Measurements from ENCODE around the gene BICC1.

The BICC1 gene

DNA sequence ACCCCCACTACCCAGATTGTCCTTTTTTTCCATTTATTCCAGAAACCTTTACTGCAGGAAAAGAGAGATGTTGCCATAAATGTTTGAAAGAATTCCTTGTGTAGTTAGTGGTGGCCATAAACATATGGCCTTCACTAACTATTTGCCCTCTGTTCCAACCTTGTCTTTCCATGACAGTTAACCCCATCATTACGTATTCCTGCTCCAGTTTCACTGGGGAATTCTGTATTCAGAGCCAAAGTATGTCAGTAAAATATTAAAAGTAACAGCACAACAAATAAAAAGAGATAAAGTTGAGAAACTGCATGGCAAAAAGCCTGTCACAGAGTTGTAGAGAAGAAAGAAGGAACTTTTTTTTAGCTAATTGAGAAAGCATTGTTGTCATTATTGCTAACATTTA lies 261.3 kb downstream of the BICC1 start:
- in situ Hi-C loops (cut with MboI; ENCODE audit: low sequenced_read_pairs), result no loop called here

GRCh38 chr10:58775960-58776567 lies 263.4 kb downstream of the BICC1 start:
- in situ Hi-C loops (cut with MboI; ENCODE audit: low sequenced_read_pairs), result loop anchor here (25.0 kb wide), 1 partner anchor 836 kb away; no protein-coding TSS in a partner anchor

GRCh38 chr10:58776568-58777318 lies 264.1 kb downstream of the BICC1 start:
- in situ Hi-C loops (cut with MboI; ENCODE audit: low sequenced_read_pairs), result loop anchor here (25.0 kb wide), 1 partner anchor 836 kb away; no protein-coding TSS in a partner anchor

- in situ Hi-C loops (cut with MboI; ENCODE audit: low sequenced_read_pairs), result loop anchor here (25.0 kb wide), 1 partner anchor 833 kb away; no protein-coding TSS in a partner anchor
Observed at GRCh38 chr10:58778966-58779365, 266.3 kb downstream of the BICC1 start.

- in situ Hi-C loops (cut with MboI; ENCODE audit: low sequenced_read_pairs), result loop anchor here (25.0 kb wide), 1 partner anchor 833 kb away; no protein-coding TSS in a partner anchor
Observed at GRCh38 chr10:58779594-58779993, 266.9 kb downstream of the BICC1 start.

- in situ Hi-C loops (cut with MboI; ENCODE audit: low sequenced_read_pairs), result loop anchor here (25.0 kb wide), 1 partner anchor 832 kb away; no protein-coding TSS in a partner anchor
Observed at GRCh38 chr10:58780476-58780875, 267.8 kb downstream of the BICC1 start.

DNA sequence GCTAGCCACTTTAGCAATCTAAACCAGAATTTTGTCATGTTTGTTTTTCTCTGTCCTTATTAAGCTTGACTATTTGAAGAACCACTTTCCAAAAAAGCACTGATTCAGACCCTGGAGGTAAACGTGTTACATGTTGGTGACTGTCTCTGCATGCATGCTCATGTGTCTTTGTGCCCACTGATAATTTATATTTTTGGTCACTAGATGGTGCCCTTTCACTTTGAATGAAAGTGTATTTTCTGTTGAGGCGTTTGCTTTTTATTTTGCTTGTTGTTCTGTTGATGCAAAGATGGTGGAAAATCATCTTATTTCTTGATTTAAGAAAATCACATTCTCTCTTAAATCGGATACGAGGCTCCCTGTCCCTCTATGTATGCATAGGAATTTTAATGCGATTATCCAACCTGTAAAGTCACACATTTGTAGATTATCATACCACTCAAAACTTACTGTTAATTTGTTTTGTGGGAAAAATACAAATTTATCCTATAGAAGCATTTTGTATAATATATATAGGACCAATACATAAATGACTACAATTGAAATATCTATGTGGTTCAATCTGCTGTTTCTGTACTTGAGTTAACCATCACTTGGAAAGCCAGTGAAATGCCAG lies 269.3 kb downstream of the BICC1 start:
- in situ Hi-C loops (cut with MboI; ENCODE audit: low sequenced_read_pairs), result loop anchor here (25.0 kb wide), 1 partner anchor 830 kb away; no protein-coding TSS in a partner anchor

- in situ Hi-C loops (cut with MboI; ENCODE audit: low sequenced_read_pairs), result loop anchor here (25.0 kb wide), 1 partner anchor 829 kb away; no protein-coding TSS in a partner anchor
Observed at GRCh38 chr10:58782876-58783851, 270.5 kb downstream of the BICC1 start.

DNA sequence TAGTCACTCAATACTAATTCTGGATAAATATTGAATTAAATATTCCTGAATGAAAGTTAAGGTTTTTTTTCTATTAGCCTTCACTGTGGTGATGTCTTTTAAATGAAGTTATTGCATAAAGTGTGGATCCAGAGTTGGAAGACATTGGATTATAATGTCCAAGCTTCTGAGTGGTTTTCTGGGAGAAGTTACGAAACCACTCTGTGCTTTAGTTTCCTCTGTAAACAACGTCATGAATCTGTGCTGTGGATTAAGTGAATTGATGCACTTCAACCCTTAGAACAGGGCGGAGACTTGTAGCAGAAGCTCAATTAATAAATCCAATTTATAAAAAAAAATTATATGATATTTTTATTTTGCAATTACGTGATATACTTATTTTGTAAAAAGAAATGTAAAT lies 271.7 kb downstream of the BICC1 start:
- in situ Hi-C loops (cut with MboI; ENCODE audit: low sequenced_read_pairs), result loop anchor here (25.0 kb wide), 1 partner anchor 828 kb away; no protein-coding TSS in a partner anchor

DNA sequence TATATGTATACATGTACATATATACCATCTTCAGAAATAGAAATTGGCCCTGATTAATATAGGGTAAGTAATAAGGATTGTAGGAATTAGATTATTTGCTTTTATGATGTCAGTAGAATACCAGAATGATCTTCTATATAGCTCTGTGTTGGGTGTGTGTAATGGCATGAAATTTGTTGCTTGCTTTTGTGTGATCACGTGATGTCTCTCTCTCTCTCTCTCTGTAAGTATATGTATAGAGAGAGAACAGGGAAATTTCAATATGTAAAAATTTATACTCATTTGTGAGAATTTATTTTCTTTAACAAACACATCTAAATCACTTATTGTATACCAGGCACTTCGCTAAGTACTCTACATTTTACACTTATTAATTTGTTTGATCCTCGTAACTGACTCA lies 272.7 kb downstream of the BICC1 start:
- in situ Hi-C loops (cut with MboI; ENCODE audit: low sequenced_read_pairs), result loop anchor here (25.0 kb wide), 1 partner anchor 827 kb away; no protein-coding TSS in a partner anchor

GRCh38 chr10:58791137-58791536 lies 278.5 kb downstream of the BICC1 start:
- in situ Hi-C loops (cut with MboI; ENCODE audit: low sequenced_read_pairs), result loop anchor here (25.0 kb wide), 1 partner anchor 821 kb away; no protein-coding TSS in a partner anchor

- in situ Hi-C loops (cut with MboI; ENCODE audit: low sequenced_read_pairs), result loop anchor here (25.0 kb wide), 1 partner anchor 817 kb away; no protein-coding TSS in a partner anchor
Observed at GRCh38 chr10:58795560-58795959, 282.9 kb downstream of the BICC1 start.

- in situ Hi-C loops (cut with MboI; ENCODE audit: low sequenced_read_pairs), result loop anchor here (25.0 kb wide), 1 partner anchor 816 kb away; no protein-coding TSS in a partner anchor
Observed at GRCh38 chr10:58796242-58796641, 283.6 kb downstream of the BICC1 start.

DNA sequence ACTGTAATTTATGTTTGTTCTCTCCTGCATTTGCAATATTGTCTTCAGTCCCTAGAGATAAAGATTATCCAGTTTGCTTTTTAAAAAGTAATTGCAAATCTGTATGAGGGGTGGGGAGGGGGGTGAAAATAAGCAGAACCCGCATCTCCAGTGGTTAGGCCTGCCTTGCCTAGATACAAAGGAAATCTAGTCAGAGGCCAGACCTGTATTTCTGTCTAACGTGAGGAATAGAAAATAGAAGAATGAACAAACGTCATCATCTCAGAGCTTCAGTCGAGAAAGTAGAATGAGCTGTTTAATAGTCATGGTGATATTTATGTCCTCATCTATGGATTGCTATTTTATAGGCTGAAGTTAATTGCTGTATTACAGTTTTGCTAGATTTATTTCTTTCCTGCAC lies 284.2 kb downstream of the BICC1 start:
- in situ Hi-C loops (cut with MboI; ENCODE audit: low sequenced_read_pairs), result loop anchor here (25.0 kb wide), 1 partner anchor 815 kb away; no protein-coding TSS in a partner anchor

DNA sequence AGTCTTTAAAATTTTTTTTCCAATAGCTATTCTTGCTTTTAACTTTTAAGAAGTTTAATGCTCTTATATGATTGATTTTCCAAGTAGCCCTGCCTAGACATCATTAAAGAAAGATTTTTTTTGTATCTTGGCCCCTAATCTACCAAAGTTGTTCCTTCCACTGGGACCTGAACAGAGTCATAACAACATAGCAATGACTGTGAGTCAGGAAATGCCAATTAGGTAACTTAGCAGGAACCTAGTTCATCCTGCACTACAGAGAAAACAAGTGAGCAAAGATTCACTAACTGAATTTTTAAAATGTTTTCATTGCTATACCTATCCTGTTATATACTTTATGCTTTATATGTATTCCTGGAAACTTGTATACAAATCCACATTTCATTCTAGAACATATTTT lies 284.7 kb downstream of the BICC1 start:
- in situ Hi-C loops (cut with MboI; ENCODE audit: low sequenced_read_pairs), result loop anchor here (25.0 kb wide), 1 partner anchor 815 kb away; no protein-coding TSS in a partner anchor

DNA sequence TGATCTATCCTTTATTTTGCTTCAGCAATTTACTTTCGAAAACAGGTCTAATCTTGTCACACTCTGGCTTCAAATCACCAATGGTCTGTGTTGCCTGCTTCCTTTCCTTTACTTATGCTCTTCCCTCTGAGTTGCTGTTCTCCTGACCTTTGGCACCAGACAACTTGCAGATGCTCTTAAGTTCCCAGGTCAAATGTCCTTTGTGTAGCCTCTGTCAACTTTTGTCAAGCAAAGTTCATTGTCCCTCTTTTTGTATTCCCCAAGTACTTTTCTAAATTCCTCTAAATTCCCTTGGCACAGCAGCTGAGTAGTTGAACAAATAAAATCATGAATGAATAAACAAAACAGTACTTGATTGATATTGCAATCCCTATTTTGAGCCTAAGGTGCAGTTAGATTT lies 289.4 kb downstream of the BICC1 start:
- in situ Hi-C loops (cut with MboI; ENCODE audit: low sequenced_read_pairs), result no loop called here

DNA sequence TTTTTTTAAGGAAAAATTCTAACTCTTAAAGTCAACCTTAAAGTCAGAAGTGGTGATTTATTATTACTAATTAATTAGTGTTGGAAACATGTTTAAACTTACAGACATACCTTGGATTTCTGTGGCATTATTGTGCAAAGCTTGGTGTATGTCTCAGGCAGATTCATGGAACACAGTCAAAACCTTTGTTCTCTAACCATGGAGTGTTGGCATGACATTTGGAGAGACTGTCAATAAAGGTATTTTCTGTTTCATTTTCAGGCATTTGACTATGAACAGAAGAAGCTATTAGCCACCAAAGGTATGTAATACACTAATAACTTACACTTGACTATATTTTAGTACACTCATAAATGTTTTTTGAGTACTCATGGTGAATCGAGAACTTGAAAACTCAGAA lies 293.7 kb downstream of the BICC1 start:
- in situ Hi-C loops (cut with MboI; ENCODE audit: low sequenced_read_pairs), result no loop called here

DNA sequence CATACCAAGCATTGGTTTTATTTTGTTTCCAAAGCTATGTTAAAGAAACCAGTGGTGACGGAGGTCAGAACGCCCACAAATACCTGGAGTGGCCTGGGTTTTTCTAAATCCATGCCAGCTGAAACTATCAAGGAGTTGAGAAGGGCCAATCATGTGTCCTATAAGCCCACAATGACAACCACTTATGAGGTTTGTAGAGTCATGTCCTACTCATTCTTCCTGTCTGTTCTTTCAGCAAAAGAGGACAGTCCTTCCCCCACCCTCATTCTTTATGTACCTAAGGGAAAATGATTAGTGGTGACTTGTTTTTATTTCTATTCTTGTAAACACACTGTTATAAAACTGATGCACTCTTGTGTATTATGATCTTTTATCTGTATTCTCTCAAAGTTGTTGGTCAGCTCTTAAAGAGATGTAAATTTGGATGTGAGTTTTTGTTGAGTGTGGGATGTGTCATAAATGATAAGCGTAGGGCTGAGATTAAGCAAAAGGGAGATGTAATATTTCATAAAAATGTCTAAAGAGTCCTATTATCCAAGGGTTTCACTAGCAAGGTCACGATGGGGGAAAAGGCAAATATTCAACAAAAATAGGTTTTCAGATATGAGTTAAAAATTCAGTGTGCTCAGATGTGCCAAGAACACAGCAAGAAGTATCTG lies 294.4 kb downstream of the BICC1 start:
- in situ Hi-C loops (cut with MboI; ENCODE audit: low sequenced_read_pairs), result no loop called here

DNA sequence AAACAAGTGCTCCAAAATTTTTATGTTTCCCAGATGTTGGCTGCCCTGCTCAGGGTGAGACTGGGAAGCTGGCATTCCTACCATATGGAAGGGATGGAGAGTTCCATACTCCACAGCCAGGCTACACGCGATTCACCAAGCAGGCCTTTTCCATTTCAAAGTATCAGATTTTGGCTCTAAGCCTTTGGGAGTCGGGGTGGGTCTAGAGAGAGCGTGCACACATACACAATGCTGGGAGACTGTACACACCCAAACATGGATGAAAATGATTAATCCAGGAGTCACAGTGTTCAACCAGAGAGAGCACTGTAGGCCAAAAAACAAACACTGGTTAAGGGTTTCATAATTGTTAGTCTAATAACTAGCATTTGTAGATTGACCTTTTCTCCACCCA lies 295.0 kb downstream of the BICC1 start:
- in situ Hi-C loops (cut with MboI; ENCODE audit: low sequenced_read_pairs), result no loop called here
